ENCODE measurements around the gene ADIPOQ. TPM values are rescaled to one million over a fixed set of nuclear protein-coding genes. Genes with fewer than 3 reads are reported as not detected.
A peak's percentile ranks its signal among the peaks of the same experiment; 100 is the strongest.

Gene ADIPOQ
- total and polyA plus RNA-seq, 2 of the 13 experiments (the other 11 are each of a cell fraction or from before 2014, with no cell fraction given): not detected

DNA sequence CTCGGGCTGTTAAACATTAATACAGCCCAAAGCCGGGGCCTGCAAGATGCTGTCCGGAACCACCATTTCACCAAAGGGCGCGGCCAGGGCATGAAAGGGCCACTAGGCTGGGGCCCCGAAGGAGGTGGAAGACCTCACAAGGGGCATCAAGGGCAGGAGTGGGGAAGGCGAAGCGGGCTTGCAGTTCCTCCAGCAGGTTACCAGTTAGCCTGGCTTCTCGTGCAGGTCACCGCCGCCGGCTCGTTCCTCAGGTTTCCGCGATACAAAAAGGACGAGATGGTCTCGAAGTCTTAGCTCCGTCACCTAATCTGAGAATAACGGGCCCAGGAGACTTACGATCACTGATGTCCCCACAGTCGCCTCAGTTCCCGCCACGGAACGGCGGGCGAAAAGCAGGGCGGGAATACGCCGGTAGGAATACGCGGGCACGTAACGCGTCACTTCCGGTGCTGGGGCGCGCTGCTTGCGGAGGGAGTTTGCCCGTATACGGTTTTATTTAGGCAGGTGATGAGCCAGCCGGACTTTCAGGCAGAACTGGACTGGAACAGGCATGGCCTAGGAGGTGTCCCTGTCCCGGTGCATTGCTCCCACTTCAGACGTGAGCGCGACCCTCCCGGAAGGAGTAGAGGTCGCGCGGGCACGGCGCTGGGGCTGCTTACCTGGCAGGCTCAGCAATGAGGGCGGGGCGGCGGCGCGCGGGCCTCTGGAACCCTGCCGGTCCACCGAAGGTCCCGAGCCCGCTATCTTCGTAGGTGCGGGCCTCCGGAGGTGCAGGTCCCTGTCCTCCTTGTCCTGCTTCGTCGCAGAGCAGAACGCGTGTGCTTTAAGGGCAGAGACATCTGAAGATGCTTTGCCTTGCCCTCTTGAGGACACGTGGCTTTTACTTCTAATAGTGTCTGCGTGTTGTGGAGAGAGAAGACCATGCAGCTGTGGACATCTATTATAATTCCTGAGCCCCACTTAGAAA lies 36.1 kb upstream of the ADIPOQ start, which contains the start of gene RFC4 (continued):
- TF ChIP-seq, protein P1, sequence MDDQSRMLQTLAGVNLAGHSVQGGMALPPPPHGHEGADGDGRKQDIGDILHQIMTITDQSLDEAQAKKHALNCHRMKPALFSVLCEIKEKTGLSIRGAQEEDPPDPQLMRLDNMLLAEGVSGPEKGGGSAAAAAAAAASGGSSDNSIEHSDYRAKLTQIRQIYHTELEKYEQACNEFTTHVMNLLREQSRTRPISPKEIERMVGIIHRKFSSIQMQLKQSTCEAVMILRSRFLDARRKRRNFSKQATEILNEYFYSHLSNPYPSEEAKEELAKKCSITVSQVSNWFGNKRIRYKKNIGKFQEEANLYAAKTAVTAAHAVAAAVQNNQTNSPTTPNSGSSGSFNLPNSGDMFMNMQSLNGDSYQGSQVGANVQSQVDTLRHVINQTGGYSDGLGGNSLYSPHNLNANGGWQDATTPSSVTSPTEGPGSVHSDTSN (CRISPR knock-in tag; IDR thresholded peaks at IDR 0.05; ENCODE audit: borderline replicate concordance): no peak
- TF ChIP-seq SIN3A (IDR thresholded peaks at IDR 0.05; ENCODE audit: borderline replicate concordance, low read depth, low read length): peak; percentile 86; the same call in 1 of the 2 replicates
- TF ChIP-seq ZBTB42 (CRISPR knock-in tag; IDR thresholded peaks at IDR 0.05): no peak
- TF ChIP-seq ZNF33A (CRISPR knock-in tag; IDR thresholded peaks at IDR 0.05; ENCODE audit: borderline replicate concordance): no peak
- peak; percentile 39; the same call in 1 of the 2 replicates for TF ChIP-seq ZNF343 (CRISPR knock-in tag; IDR thresholded peaks at IDR 0.05)
- TF ChIP-seq POLR2AphosphoS5 (IDR thresholded peaks at IDR 0.05; ENCODE audit: low read depth, low read length): peak; percentile 92
- no peak; the same call in 1 of the 2 replicates for TF ChIP-seq BRD4 (CRISPR knock-in tag; IDR thresholded peaks at IDR 0.05)
- no peak for TF ChIP-seq CHD4 (IDR thresholded peaks at IDR 0.05; ENCODE audit: borderline replicate concordance, low read length)
- peak; percentile 44; the same call in 1 of the 2 replicates for TF ChIP-seq GATAD2A (CRISPR knock-in tag; IDR thresholded peaks at IDR 0.05)
- TF ChIP-seq ZNF124 (CRISPR knock-in tag; IDR thresholded peaks at IDR 0.05): no peak
- peak; percentile 94 for TF ChIP-seq NFKB2 (CRISPR knock-in tag; IDR thresholded peaks at IDR 0.05; ENCODE audit: borderline replicate concordance)
- TF ChIP-seq, protein P2, sequence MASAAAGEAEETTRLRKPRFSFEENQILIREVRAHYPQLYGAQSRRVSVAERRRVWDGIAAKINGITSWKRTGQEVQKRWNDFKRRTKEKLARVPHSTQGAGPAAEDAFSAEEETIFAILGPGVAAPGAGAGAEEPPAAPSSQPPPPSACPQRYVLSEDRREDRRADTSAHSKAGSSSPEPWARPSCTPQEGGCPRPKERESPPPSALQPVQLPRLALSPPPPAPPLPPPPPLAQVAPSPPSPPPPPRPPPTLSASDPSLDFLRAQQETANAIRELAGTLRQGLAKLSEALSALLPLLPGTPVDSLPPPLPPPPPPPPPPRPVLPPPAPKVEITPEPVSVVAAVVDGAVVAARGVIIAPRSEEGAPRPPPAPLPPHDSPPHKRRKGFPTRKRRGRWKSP (CRISPR knock-in tag; IDR thresholded peaks at IDR 0.05): peak; percentile 75; the same call in 1 of the 2 replicates
- TF ChIP-seq, protein P3, sequence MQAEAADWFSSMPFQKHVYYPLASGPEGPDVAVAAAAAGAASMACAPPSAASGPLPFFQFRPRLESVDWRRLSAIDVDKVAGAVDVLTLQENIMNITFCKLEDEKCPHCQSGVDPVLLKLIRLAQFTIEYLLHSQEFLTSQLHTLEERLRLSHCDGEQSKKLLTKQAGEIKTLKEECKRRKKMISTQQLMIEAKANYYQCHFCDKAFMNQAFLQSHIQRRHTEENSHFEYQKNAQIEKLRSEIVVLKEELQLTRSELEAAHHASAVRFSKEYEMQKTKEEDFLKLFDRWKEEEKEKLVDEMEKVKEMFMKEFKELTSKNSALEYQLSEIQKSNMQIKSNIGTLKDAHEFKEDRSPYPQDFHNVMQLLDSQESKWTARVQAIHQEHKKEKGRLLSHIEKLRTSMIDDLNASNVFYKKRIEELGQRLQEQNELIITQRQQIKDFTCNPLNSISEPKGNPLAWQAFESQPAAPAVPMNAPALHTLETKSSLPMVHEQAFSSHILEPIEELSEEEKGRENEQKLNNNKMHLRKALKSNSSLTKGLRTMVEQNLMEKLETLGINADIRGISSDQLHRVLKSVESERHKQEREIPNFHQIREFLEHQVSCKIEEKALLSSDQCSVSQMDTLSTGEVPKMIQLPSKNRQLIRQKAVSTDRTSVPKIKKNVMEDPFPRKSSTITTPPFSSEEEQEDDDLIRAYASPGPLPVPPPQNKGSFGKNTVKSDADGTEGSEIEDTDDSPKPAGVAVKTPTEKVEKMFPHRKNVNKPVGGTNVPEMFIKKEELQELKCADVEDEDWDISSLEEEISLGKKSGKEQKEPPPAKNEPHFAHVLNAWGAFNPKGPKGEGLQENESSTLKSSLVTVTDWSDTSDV (CRISPR knock-in tag; IDR thresholded peaks at IDR 0.05): peak; percentile 77; the same call in 1 of the 2 replicates
- TF ChIP-seq, protein P4, sequence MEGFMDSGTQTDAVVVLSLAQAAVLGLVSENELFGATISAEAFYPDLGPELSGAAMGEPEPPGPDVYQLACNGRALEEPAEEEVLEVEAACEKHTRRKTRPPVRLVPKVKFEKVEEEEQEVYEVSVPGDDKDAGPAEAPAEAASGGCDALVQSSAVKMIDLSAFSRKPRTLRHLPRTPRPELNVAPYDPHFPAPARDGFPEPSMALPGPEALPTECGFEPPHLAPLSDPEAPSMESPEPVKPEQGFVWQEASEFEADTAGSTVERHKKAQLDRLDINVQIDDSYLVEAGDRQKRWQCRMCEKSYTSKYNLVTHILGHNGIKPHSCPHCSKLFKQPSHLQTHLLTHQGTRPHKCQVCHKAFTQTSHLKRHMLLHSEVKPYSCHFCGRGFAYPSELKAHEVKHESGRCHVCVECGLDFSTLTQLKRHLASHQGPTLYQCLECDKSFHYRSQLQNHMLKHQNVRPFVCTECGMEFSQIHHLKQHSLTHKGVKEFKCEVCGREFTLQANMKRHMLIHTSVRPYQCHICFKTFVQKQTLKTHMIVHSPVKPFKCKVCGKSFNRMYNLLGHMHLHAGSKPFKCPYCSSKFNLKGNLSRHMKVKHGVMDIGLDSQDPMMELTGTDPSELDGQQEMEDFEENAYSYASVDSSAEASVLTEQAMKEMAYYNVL (CRISPR knock-in tag; IDR thresholded peaks at IDR 0.05; ENCODE audit: borderline replicate concordance): peak; percentile 73
- no peak; the same call in 1 of the 2 replicates for TF ChIP-seq MTA1 (CRISPR knock-in tag; IDR thresholded peaks at IDR 0.05; ENCODE audit: borderline replicate concordance)
- TF ChIP-seq, protein P5, sequence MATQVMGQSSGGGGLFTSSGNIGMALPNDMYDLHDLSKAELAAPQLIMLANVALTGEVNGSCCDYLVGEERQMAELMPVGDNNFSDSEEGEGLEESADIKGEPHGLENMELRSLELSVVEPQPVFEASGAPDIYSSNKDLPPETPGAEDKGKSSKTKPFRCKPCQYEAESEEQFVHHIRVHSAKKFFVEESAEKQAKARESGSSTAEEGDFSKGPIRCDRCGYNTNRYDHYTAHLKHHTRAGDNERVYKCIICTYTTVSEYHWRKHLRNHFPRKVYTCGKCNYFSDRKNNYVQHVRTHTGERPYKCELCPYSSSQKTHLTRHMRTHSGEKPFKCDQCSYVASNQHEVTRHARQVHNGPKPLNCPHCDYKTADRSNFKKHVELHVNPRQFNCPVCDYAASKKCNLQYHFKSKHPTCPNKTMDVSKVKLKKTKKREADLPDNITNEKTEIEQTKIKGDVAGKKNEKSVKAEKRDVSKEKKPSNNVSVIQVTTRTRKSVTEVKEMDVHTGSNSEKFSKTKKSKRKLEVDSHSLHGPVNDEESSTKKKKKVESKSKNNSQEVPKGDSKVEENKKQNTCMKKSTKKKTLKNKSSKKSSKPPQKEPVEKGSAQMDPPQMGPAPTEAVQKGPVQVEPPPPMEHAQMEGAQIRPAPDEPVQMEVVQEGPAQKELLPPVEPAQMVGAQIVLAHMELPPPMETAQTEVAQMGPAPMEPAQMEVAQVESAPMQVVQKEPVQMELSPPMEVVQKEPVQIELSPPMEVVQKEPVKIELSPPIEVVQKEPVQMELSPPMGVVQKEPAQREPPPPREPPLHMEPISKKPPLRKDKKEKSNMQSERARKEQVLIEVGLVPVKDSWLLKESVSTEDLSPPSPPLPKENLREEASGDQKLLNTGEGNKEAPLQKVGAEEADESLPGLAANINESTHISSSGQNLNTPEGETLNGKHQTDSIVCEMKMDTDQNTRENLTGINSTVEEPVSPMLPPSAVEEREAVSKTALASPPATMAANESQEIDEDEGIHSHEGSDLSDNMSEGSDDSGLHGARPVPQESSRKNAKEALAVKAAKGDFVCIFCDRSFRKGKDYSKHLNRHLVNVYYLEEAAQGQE (IDR thresholded peaks at IDR 0.05; ENCODE audit: borderline replicate concordance in 1 of 2, low read depth in 1 of 2, low read length in 2 of 2): peak in 1 of 2 experiments; percentile 31; a peak in 1 of 4 replicates
